Measurements from ENCODE around the gene CNTNAP4.

The CNTNAP4 gene

GRCh38 chr16:76500006-76500405 lies 222.8 kb downstream of the CNTNAP4 start:
- DNase-seq = no peak

GRCh38 chr16:76502063-76502462 lies 224.9 kb downstream of the CNTNAP4 start:
- DNase-seq = no peak

GRCh38 chr16:76502555-76502954 lies 225.4 kb downstream of the CNTNAP4 start:
- DNase-seq = no peak

- DNase-seq = no peak
Measured at GRCh38 chr16:76503091-76503490, 225.9 kb downstream of the CNTNAP4 start.

- DNase-seq = no peak
Measured at GRCh38 chr16:76511203-76511602, 234.0 kb downstream of the CNTNAP4 start.

- no peak for DNase-seq
Measured at GRCh38 chr16:76518781-76519180, 241.6 kb downstream of the CNTNAP4 start.

- DNase-seq = no peak
Measured at GRCh38 chr16:76524356-76524755, 247.2 kb downstream of the CNTNAP4 start.

GRCh38 chr16:76524769-76525168 lies 247.6 kb downstream of the CNTNAP4 start:
- DNase-seq = no peak

GRCh38 chr16:76527244-76527643 lies 250.0 kb downstream of the CNTNAP4 start:
- no peak for DNase-seq

GRCh38 chr16:76529120-76529519 lies 251.9 kb downstream of the CNTNAP4 start:
- no peak for DNase-seq

GRCh38 chr16:76531236-76531635 lies 254.0 kb downstream of the CNTNAP4 start:
- no peak for DNase-seq

GRCh38 chr16:76532188-76532973 lies 255.2 kb downstream of the CNTNAP4 start:
- no peak for DNase-seq

GRCh38 chr16:76539609-76540008 lies 262.4 kb downstream of the CNTNAP4 start:
- DNase-seq = no peak

- no peak for DNase-seq
Measured at GRCh38 chr16:76541070-76541469, 263.9 kb downstream of the CNTNAP4 start.

GRCh38 chr16:76565542-76565941 lies 288.3 kb downstream of the CNTNAP4 start:
- DNase-seq = no peak

GRCh38 chr16:76571755-76572154 lies 294.6 kb downstream of the CNTNAP4 start:
- no peak for DNase-seq

- DNase-seq = no peak
Measured at GRCh38 chr16:76573281-76573680, 296.1 kb downstream of the CNTNAP4 start.

- no peak for DNase-seq
Measured at GRCh38 chr16:76574651-76575050, 297.4 kb downstream of the CNTNAP4 start.

GRCh38 chr16:76576526-76576925 lies 299.3 kb downstream of the CNTNAP4 start:
- DNase-seq = no peak

- DNase-seq = no peak
Measured at GRCh38 chr16:76577003-76577402, 299.8 kb downstream of the CNTNAP4 start.

GRCh38 chr16:76579277-76579922 lies 302.2 kb downstream of the CNTNAP4 start:
- no peak for DNase-seq

- DNase-seq = no peak
Measured at GRCh38 chr16:76583466-76583865, 306.3 kb downstream of the CNTNAP4 start.

GRCh38 chr16:76583945-76584344 lies 306.7 kb downstream of the CNTNAP4 start:
- no peak for DNase-seq

- no peak for DNase-seq
Measured at GRCh38 chr16:76598498-76598897, 321.3 kb downstream of the CNTNAP4 start.

- DNase-seq = no peak
Measured at GRCh38 chr16:76607317-76607716, 330.1 kb downstream of the CNTNAP4 start.
